ENCODE data around the gene HSPA14. TPM values are rescaled to one million over a fixed set of nuclear protein-coding genes. Genes with fewer than 3 reads are reported as not detected.

Gene HSPA14
- total and polyA plus RNA-seq, 10 of the 15 experiments (the other 5 are each of a cell fraction or from before 2014, with no cell fraction given), result 26.6 to 56.1 (median 34.3) TPM

- Histone ChIP-seq H3K27ac (ENCODE audit: control insufficient read depth, insufficient read depth) (peak overlapping the region; percentile 96), H3K9me3 (replicated peaks; ENCODE audit: control insufficient read depth, insufficient read depth, low read length) (no peaks in the 10 kb centered on the region), H4K20me1 (ENCODE audit: control insufficient read depth, insufficient read depth) (0 out of 2 replicates have a peak, but pooled peaks cover 3% of the 10 kb centered on the region), H3K9ac (ENCODE audit: control insufficient read depth, insufficient read depth, low read length) (peak overlapping the region; percentile 99), H3K4me2 (ENCODE audit: control insufficient read depth, insufficient read depth) (peak overlapping the region; percentile 79), H2AFZ (ENCODE audit: control insufficient read depth, low read depth, low read length) (no peak overlapping the region), H3K36me3 (ENCODE audit: control insufficient read depth in 2 of 2, insufficient read depth in 2 of 2, low read length in 1 of 2) (peaks cover 3 to 26% of the 10 kb centered on the region in 2 experiments), H3K4me3 (peak overlapping the region; percentile 92), H3K27me3 (replicated peaks in 1 of 2; ENCODE audit: control insufficient read depth in 2 of 2, insufficient read depth in 2 of 2, low read length in 1 of 2) (no peaks in the 10 kb centered on the region), H3K4me1 (ENCODE audit: control insufficient read depth, insufficient read depth, low read length) (peaks cover 7% of the 10 kb centered on the region; the same call in 1 of the 2 replicates), H3K79me2 (ENCODE audit: control insufficient read depth, insufficient read depth, low read length) (peaks cover 29% of the 10 kb centered on the region)
- SMC1A ChIA-PET (ENCODE audit: uncharacterized antibody, unreplicated experiment), result interaction anchor here (2.6 to 3.7 kb wide), 3 partner anchors 31 to 41 kb away, joined by 10 to 16 read pairs (median 14); no protein-coding TSS in a partner anchor
- in situ Hi-C loops (cut with MboI) (no loop called here), intact Hi-C loops (cut with micrococcal nuclease; ENCODE audit: unreplicated experiment) (loop anchor here (5.0 kb wide), 4 partner anchors 38 to 342 kb away; partner anchors contain the start of genes DCLRE1C and SUV39H2)
- 1% methylated on average over 12 of the region's 14 CpGs for WGBS (ENCODE audit: insufficient coverage, insufficient replicate concordance, low lambda C conversion rate, missing lambda C conversion rate)
- DNase-seq (ENCODE audit: low read depth, low spot score), result no peak
- no peak for FAIRE-seq
- BruUV-seq (replicated peaks), result no TSS peak
- TF ChIP-seq BHLHE40 (IDR thresholded peaks at IDR 0.05; ENCODE audit: borderline replicate concordance in 1 of 2, low read depth in 2 of 2, low read length in 1 of 2) (peak in 1 of 2 experiments; percentile 51; a peak in 1 of 4 replicates), ZNF687 (IDR thresholded peaks at IDR 0.05) (no peak), JUND (IDR thresholded peaks at IDR 0.05; ENCODE audit: low read depth, low read length) (no peak), TBL1XR1 (IDR thresholded peaks at IDR 0.05; ENCODE audit: low read depth, low read length) (no peak), RAD51 (IDR thresholded peaks at IDR 0.05) (peak; percentile 28; the same call in 1 of the 2 replicates), ETV6 (conservative IDR thresholded peaks at IDR 0.05 in 1 of 2, IDR thresholded peaks at IDR 0.05 in 1 of 2; ENCODE audit: borderline replicate concordance in 1 of 2, low read depth in 1 of 2) (no peak), CBFB (IDR thresholded peaks at IDR 0.05; ENCODE audit: low read depth) (no peak)
- POLR2A ChIA-PET, result interaction anchor here (1.2 to 3.4 kb wide), 2 partner anchors 36 to 39 kb away, joined by 5 to 18 read pairs; partner anchors contain the start of gene SUV39H2
- CTCF ChIA-PET, result interaction anchor here (0.7 to 3.9 kb wide), 3 partner anchors 12 to 302 kb away, joined by 3 to 16 read pairs (median 5); no protein-coding TSS in a partner anchor
- ATAC-seq, result no peak
- RAD21 ChIA-PET (ENCODE audit: unreplicated experiment), result interaction anchor here (0.7 to 2.6 kb wide), 6 partner anchors 9 to 113 kb away, joined by 3 to 24 read pairs (median 10); partner anchors contain the start of gene SUV39H2
Observed at GRCh38 chr10:14839305-14839695, 1.2 kb downstream of the HSPA14 start.

Data from GM12878 (cell line).